B cell (primary cell): ENCODE data around the gene TFAP2A. TPM values are rescaled to one million over a fixed set of nuclear protein-coding genes. Genes with fewer than 3 reads are reported as not detected.

ENCODE experiments used
- ATAC-seq: fragments of 200-7000 bp; cut with Tn5 transposase; one replicate; pipeline ENCODE4 v1.10.0; 2021; ENCODE audit warnings: low read depth, mild to moderate bottlenecking, moderate number of reproducible peaks, moderate library complexity
- CTCF ChIA-PET: fragments of 350-600 bp; sonication (Branson Sonifier 250); formaldehyde crosslinking; loops from one replicate; lab custom pipeline; 2021; ENCODE audit warnings: antibody characterized with exemption, inconsistent platforms; lab: Charles Lee
- POLR2A ChIA-PET: fragments of 350-600 bp; sonication (Branson Sonifier 250); formaldehyde crosslinking; loops from one replicate; lab custom pipeline; 2021; ENCODE audit warnings: antibody characterized with exemption; lab: Charles Lee
- DNase-seq: peaks from one replicate; pipeline ENCODE4 v3.0.0; 2013
- H2AFZ ChIP-seq: 2 replicates; pipeline ENCODE4 v1.6.1; 2012; ENCODE audit warnings: mild to moderate bottlenecking, low read depth, low read length; ENCODE audit not compliant: insufficient read depth, poor library complexity, severe bottlenecking
- H3K27ac ChIP-seq, 2 donors: 1 replicate in 1 of 2; 2 replicates in 1 of 2; pipeline ENCODE4 v1.5.1; 2012 to 2013; ENCODE audit warnings: low read length in 2 of 2, mild to moderate bottlenecking in 2 of 2, moderate library complexity in 1 of 2
- H3K27me3 ChIP-seq, 4 experiments: fragments of 200-600 bp in 1 of 4; sonication (generic) in 1 of 4; replicated peaks in 1 of 4; 1 replicate in 2 of 4; 2 replicates in 2 of 4; pipeline versions ENCODE4 v1.6.1 to v1.7.0; 2013 to 2016; ENCODE audit warnings: low read length in 3 of 4, mild to moderate bottlenecking in 2 of 4, mixed read lengths in 1 of 4, moderate library complexity in 1 of 4; ENCODE audit not compliant: insufficient read depth in 4 of 4, control insufficient read depth in 3 of 4; ENCODE audit errors: control extremely low read depth in 1 of 4
- H3K36me3 ChIP-seq, 2 experiments: replicated peaks in 1 of 2; 1 replicate in 1 of 2; 2 replicates in 1 of 2; pipeline versions ENCODE4 v1.6.1 to v1.7.1; 2013; ENCODE audit warnings: low read length in 1 of 2; ENCODE audit not compliant: insufficient read depth in 2 of 2, control insufficient read depth in 1 of 2; ENCODE audit errors: control extremely low read depth in 1 of 2, extremely low read depth in 1 of 2
- H3K4me1 ChIP-seq, 2 donors: fragments of 200-600 bp in 1 of 2; sonication (generic) in 1 of 2; 1 replicate in 1 of 2; 2 replicates in 1 of 2; pipeline versions ENCODE4 v1.5.1 to v1.6.1; 2013 to 2017; ENCODE audit warnings: low read length in 2 of 2; ENCODE audit not compliant: control insufficient read depth in 2 of 2, insufficient read depth in 2 of 2
- H3K4me2 ChIP-seq: replicated peaks from 2 replicates; pipeline ENCODE3; 2012; ENCODE audit warnings: mild to moderate bottlenecking, low read depth, low read length; ENCODE audit not compliant: poor library complexity, severe bottlenecking
- H3K4me3 ChIP-seq, 5 experiments: fragments of 200-600 bp in 1 of 5; sonication (generic) in 1 of 5; 1 replicate in 3 of 5; 2 replicates in 2 of 5; pipeline versions ENCODE4 v1.5.1 to v1.7.0; 2011 to 2016; ENCODE audit warnings: low read length in 4 of 5, mild to moderate bottlenecking in 4 of 5, low read depth in 2 of 5, control low read depth in 1 of 5, moderate library complexity in 1 of 5; ENCODE audit not compliant: insufficient read depth in 1 of 5; ENCODE audit errors: control extremely low read depth in 1 of 5, extremely low read depth in 1 of 5
- H3K79me2 ChIP-seq: fragments of 200-600 bp; sonication (generic); one replicate; pipeline ENCODE4 v1.6.0; 2016; ENCODE audit warnings: low read length; ENCODE audit not compliant: control insufficient read depth, insufficient read depth
- H3K9ac ChIP-seq: fragments of 200-600 bp; sonication (generic); 2 replicates; pipeline ENCODE4 v1.6.1; 2017; ENCODE audit warnings: mild to moderate bottlenecking, low read length, moderate library complexity
- H3K9me3 ChIP-seq, 3 donors: one replicate each; pipeline versions ENCODE4 v1.6.1 to v1.7.1; 2013; ENCODE audit warnings: low read length in 2 of 3; ENCODE audit not compliant: control insufficient read depth in 2 of 3, insufficient read depth in 1 of 3; ENCODE audit errors: control extremely low read depth in 1 of 3
- H4K20me1 ChIP-seq: 2 replicates; pipeline ENCODE4 v1.6.0; 2012; ENCODE audit warnings: mild to moderate bottlenecking, low read length; ENCODE audit not compliant: insufficient read depth, control insufficient read depth, poor library complexity, severe bottlenecking
- H3K27ac Mint-ChIP-seq: one replicate; pipeline ENCODE4 v1.8.0; 2021; ENCODE audit warnings: mixed read lengths
- H3K27me3 Mint-ChIP-seq: one replicate; pipeline ENCODE4 v1.8.0; 2021; ENCODE audit warnings: mixed read lengths
- H3K4me1 Mint-ChIP-seq: one replicate; pipeline ENCODE4 v1.8.0; 2021; ENCODE audit warnings: mixed read lengths
- H3K4me3 Mint-ChIP-seq: one replicate; pipeline ENCODE4 v1.8.0; 2021; ENCODE audit warnings: mixed read lengths
- H3K9me3 Mint-ChIP-seq: one replicate; pipeline ENCODE4 v1.8.0; 2022; ENCODE audit warnings: mixed read lengths; ENCODE audit not compliant: insufficient read depth
- EZH2 ChIP-seq: IDR thresholded peaks from 2 replicates; pipeline ENCODE4 v1.6.1; 2012; ENCODE audit warnings: borderline replicate concordance, low read depth, mild to moderate bottlenecking, moderate library complexity, low read length; ENCODE audit not compliant: insufficient read depth, poor library complexity, severe bottlenecking
- WGBS: methylation state at CpG from one replicate; pipeline ENCODE4 v1.1.5; 2013; ENCODE audit warnings: missing lambda C conversion rate; ENCODE audit not compliant: insufficient coverage; 5-methylcytosine and 5-hydroxymethylcytosine counted together
- intact Hi-C: fragments of 100-400 bp; cut with micrococcal nuclease; formaldehyde crosslinking; loops from one replicate; pipeline ENCODE4 v1.10.0; 2022
- polyA plus RNA-seq: library from polyadenylated mRNA; depleted of rRNA; stranded (reverse); fragments of >200 nt; gene quantifications from 2 replicates; pipeline ENCODE4 v1.2.3, GENCODE V29; 2012
- total RNA-seq, 2 donors: library from RNA; stranded (reverse); fragments of 120-200 nt in 1 of 2; gene quantifications; 1 replicate in 1 of 2; 2 replicates in 1 of 2; pipeline versions ENCODE4 v1.2.3 to v1.2.4, GENCODE V29; 2013 to 2022
- TF ChIP-seq, protein P1 (sequence below): fragments of 200-600 bp; IDR thresholded peaks from one replicate; pipeline ENCODE4 v1.8.0; 2022; ENCODE audit warnings: antibody characterized with exemption, mild to moderate bottlenecking

Gene TFAP2A
- total and polyA plus RNA-seq, 2 donors (not counting 1 experiment from before 2014, with no cell fraction given) = not detected

DNA sequence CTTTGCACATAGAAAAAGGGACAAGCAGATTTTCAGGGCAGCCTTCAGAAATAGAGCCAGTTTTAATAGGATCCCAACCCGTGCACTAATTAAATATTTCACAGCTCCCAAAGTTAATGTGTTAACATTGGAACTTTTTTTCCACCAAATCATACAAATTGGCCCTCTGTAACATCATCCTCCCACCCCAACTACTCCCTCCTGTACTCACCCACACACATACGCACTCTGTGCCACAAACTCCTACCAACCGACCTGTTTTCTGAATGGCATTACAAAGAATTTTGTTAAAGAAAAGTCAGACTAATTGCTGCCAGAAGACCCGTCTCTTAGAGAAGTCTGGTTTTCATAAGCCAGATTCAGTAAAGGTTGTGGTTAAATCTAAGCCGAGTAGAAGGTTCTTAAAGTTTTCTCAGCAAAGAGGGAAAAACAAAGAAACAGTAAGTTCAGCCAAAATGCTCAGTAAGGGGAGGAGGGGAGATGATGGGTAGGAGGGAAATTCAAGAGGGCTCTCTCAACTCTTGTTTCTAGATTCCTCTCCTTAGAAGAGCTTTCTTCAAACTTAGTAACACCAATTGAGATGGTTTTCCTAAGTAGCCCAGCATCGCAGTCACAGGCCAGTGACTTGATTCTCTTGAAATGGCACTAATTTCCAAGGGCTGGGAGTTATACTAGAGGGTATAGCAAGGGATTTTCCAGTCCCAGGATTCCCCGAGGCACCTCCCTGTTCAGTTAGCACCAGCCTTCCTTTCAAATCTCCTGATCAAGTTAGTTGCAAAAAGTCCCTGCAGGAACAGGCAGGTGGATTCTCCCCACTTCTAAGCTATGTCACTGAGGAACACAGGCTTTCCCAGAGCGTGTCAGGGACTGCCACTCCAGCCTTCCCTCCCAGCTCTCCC, 27.9 kb downstream of the TFAP2A start:
- Histone ChIP-seq H3K36me3 (no peaks in the 10 kb centered on the region), H2AFZ (no peak overlapping the region), H3K4me3 (no peak overlapping the region), H3K4me2 (no peak overlapping the region), H3K9me3 (peaks cover 3 to 56% (median 12%) of the 10 kb centered on the region in 3 donors), H3K27me3 (peaks cover 0 to 89% (median 75%) of the 10 kb centered on the region in 4 experiments), H3K79me2 (no peaks in the 10 kb centered on the region), H3K27ac (no peak overlapping the region), H3K9ac (no peak overlapping the region), H4K20me1 (no peaks in the 10 kb centered on the region), H3K4me1 (peaks cover 0 to 21% of the 10 kb centered on the region in 2 donors)
- no peak overlapping the region for H3K4me3 Mint-ChIP-seq
- TF ChIP-seq EZH2 = no peak
- TF ChIP-seq, protein P1, sequence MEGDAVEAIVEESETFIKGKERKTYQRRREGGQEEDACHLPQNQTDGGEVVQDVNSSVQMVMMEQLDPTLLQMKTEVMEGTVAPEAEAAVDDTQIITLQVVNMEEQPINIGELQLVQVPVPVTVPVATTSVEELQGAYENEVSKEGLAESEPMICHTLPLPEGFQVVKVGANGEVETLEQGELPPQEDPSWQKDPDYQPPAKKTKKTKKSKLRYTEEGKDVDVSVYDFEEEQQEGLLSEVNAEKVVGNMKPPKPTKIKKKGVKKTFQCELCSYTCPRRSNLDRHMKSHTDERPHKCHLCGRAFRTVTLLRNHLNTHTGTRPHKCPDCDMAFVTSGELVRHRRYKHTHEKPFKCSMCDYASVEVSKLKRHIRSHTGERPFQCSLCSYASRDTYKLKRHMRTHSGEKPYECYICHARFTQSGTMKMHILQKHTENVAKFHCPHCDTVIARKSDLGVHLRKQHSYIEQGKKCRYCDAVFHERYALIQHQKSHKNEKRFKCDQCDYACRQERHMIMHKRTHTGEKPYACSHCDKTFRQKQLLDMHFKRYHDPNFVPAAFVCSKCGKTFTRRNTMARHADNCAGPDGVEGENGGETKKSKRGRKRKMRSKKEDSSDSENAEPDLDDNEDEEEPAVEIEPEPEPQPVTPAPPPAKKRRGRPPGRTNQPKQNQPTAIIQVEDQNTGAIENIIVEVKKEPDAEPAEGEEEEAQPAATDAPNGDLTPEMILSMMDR = no peak
- 7% methylated on average over 4 of the region's 8 CpGs for WGBS
- H3K9me3 Mint-ChIP-seq = no peaks in the 10 kb centered on the region
- CTCF ChIA-PET = no interaction called here
- H3K27ac Mint-ChIP-seq = no peak overlapping the region
- ATAC-seq (no peak), DNase-seq (no peak)
- POLR2A ChIA-PET = no interaction called here
- peaks cover 69% of the 10 kb centered on the region for H3K27me3 Mint-ChIP-seq
- intact Hi-C loops = loop anchor here (5.0 kb wide), 1 partner anchor 35 kb away; no protein-coding TSS in a partner anchor
- no peaks in the 10 kb centered on the region for H3K4me1 Mint-ChIP-seq

GRCh38 chr6:10386220-10386619, 28.7 kb downstream of the TFAP2A start:
- ATAC-seq = no peak
- Histone ChIP-seq H3K9me3 (peaks cover 3 to 62% (median 6%) of the 10 kb centered on the region in 3 donors), H2AFZ (no peak overlapping the region), H3K27me3 (peaks cover 0 to 89% (median 73%) of the 10 kb centered on the region in 4 experiments), H3K9ac (no peak overlapping the region), H3K27ac (no peak overlapping the region), H3K79me2 (no peaks in the 10 kb centered on the region), H3K4me3 (no peak overlapping the region), H4K20me1 (no peaks in the 10 kb centered on the region), H3K4me1 (peaks cover 0 to 21% of the 10 kb centered on the region in 2 donors), H3K4me2 (no peak overlapping the region), H3K36me3 (no peaks in the 10 kb centered on the region)
- H3K9me3 Mint-ChIP-seq = no peaks in the 10 kb centered on the region
- H3K4me3 Mint-ChIP-seq = no peak overlapping the region
- H3K27ac Mint-ChIP-seq = no peak overlapping the region
- DNase-seq = no peak
- no peaks in the 10 kb centered on the region for H3K4me1 Mint-ChIP-seq
- TF ChIP-seq, protein P1 = no peak
- TF ChIP-seq EZH2 = no peak
- 0% methylated on average over 1 of the region's 2 CpGs for WGBS
- peaks cover 66% of the 10 kb centered on the region for H3K27me3 Mint-ChIP-seq
- POLR2A ChIA-PET = no interaction called here
- intact Hi-C loops = loop anchor here (5.0 kb wide), 1 partner anchor 36 kb away; no protein-coding TSS in a partner anchor
- CTCF ChIA-PET = no interaction called here
